ENCODE results near the gene FN1.

The FN1 gene

GRCh38 chr2:215355801-215356200 is 80.1 kb downstream of the FN1 start:
- H3K27ac ChIP-seq = no peak overlapping the region
- TF ChIP-seq CTCF (conservative IDR thresholded peaks at IDR 0.05) = no peak

- TF ChIP-seq CTCF (conservative IDR thresholded peaks at IDR 0.05) = no peak
- H3K27ac ChIP-seq = no peak overlapping the region
Observed at GRCh38 chr2:215354771-215355695, 80.8 kb downstream of the FN1 start.

GRCh38 chr2:215352602-215353001 is 83.3 kb downstream of the FN1 start:
- no peak for TF ChIP-seq CTCF (conservative IDR thresholded peaks at IDR 0.05)
- no peak overlapping the region for H3K27ac ChIP-seq

- TF ChIP-seq CTCF (conservative IDR thresholded peaks at IDR 0.05) = no peak
- H3K27ac ChIP-seq = no peak overlapping the region
Observed at GRCh38 chr2:215347878-215348277, 88.0 kb downstream of the FN1 start.

GRCh38 chr2:215338883-215339679 is 96.8 kb downstream of the FN1 start:
- H3K27ac ChIP-seq = no peak overlapping the region
- TF ChIP-seq CTCF (conservative IDR thresholded peaks at IDR 0.05) = no peak

- peak overlapping the region; percentile 43 for H3K27ac ChIP-seq
- TF ChIP-seq CTCF (conservative IDR thresholded peaks at IDR 0.05) = no peak
Observed at GRCh38 chr2:215332872-215333595, 102.8 kb downstream of the FN1 start.

GRCh38 chr2:215328066-215328465 is 107.8 kb downstream of the FN1 start:
- TF ChIP-seq CTCF (conservative IDR thresholded peaks at IDR 0.05) = no peak
- H3K27ac ChIP-seq = no peak overlapping the region
